ENCODE data around the gene NECAB2. TPM values are rescaled to one million over a fixed set of nuclear protein-coding genes. Genes with fewer than 3 reads are reported as not detected.

The NECAB2 gene
- total RNA-seq, 2 donors from 2014 or later, result 1.0 to 3.6 TPM

DNA sequence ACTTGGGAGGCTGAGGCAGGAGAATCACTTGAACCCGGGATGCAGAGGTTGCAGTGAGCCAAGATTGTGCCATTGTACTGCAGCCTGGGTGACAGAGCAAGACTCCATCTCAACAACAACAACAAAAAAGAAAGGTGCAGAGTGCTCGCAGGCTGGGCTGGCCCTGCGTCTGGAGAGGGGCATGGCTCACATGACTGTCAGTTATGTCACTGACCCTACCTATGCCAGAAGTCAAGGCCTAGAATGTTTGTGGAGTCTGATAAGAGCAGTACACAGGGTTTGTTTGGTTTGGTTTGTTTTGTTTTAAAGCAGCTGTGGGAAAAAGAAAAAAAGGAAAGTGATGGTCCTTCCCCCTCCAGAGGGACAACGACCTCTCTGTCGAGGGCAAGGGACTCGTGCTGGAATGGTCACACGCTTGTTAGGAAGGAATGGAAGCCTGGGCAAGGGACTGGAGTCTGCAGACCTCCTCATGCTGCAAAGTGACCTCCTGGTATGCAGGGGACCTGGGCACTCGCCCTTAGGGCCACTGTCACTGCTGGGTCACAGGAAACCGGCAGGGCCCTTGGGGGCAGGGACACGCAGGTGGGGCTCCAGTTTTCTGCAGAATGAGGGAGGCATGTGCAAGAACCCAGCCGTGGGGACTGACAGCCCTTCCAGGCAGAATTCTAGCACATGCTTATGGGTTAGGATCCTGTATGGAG lies 25.1 kb upstream of the NECAB2 start:
- peak overlapping the region in 1 of 4 donors; percentile 32 for H3K27ac ChIP-seq
- 23 to 38% methylated on average over 9 to 11 of the region's 11 CpGs for WGBS, 2 donors
- no peak overlapping the region for H3K4me3 ChIP-seq
- H3K9me3 ChIP-seq, result no peaks in the 10 kb centered on the region
- ATAC-seq (peak; percentile 57), DNase-seq (peak in 2 of 4 donors; percentile 47 to 53)
- intact Hi-C loops (cut with DNase I), result no loop called here
- no peaks in the 10 kb centered on the region for H3K27me3 ChIP-seq
- peaks cover 16% of the 10 kb centered on the region for H3K4me1 ChIP-seq
- no peaks in the 10 kb centered on the region for H3K36me3 ChIP-seq (replicated peaks in 1 of 2; ENCODE audit: insufficient read depth in 1 of 2, low read depth in 2 of 2)
- no peak for TF ChIP-seq POLR2A (IDR thresholded peaks at IDR 0.05)
- TF ChIP-seq, protein P1, sequence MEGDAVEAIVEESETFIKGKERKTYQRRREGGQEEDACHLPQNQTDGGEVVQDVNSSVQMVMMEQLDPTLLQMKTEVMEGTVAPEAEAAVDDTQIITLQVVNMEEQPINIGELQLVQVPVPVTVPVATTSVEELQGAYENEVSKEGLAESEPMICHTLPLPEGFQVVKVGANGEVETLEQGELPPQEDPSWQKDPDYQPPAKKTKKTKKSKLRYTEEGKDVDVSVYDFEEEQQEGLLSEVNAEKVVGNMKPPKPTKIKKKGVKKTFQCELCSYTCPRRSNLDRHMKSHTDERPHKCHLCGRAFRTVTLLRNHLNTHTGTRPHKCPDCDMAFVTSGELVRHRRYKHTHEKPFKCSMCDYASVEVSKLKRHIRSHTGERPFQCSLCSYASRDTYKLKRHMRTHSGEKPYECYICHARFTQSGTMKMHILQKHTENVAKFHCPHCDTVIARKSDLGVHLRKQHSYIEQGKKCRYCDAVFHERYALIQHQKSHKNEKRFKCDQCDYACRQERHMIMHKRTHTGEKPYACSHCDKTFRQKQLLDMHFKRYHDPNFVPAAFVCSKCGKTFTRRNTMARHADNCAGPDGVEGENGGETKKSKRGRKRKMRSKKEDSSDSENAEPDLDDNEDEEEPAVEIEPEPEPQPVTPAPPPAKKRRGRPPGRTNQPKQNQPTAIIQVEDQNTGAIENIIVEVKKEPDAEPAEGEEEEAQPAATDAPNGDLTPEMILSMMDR (IDR thresholded peaks at IDR 0.05), result no peak

DNA sequence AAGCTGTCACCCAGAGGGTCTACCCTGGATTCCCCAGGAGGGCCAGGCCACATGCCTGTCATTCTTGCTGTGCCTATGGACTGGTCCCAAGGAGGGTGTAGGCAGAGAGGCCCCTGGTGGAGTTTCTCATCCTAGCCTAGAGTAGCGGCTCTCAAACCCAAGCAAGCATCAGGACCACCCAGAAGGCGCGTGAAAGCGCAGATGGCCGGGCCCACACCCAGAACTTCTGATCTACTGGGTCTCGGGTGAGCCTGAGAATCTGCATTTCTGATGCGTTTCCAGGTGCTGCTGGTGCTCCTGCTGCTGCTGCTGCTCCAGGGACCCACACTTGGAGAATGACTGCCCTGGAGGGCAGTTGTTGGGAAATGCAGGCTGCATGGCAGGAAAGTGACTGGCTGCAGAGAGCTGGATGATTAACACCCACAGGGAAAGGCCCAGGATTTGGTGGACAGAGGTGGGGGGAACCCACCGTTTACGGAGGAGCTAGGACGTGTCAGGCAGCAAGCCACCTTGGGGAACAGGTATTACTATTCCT lies 24.5 kb upstream of the NECAB2 start:
- intact Hi-C loops (cut with DNase I), result no loop called here
- peaks cover 16% of the 10 kb centered on the region for H3K4me1 ChIP-seq
- no peak overlapping the region for H3K27ac ChIP-seq
- no peak overlapping the region for H3K4me3 ChIP-seq
- no peak for ATAC-seq
- no peaks in the 10 kb centered on the region for H3K9me3 ChIP-seq
- no peaks in the 10 kb centered on the region for H3K36me3 ChIP-seq (replicated peaks in 1 of 2; ENCODE audit: insufficient read depth in 1 of 2, low read depth in 2 of 2)
- DNase-seq, result no peak
- 83 to 85% methylated on average over 4 to 10 of the region's 10 CpGs for WGBS, 2 donors
- no peak for TF ChIP-seq POLR2A (IDR thresholded peaks at IDR 0.05)
- TF ChIP-seq, protein P1 (IDR thresholded peaks at IDR 0.05), result no peak
- H3K27me3 ChIP-seq, result no peaks in the 10 kb centered on the region

- Histone ChIP-seq H3K9me3 (no peaks in the 10 kb centered on the region), H3K4me3 (no peak overlapping the region), H3K4me1 (peaks cover 16% of the 10 kb centered on the region), H3K27ac (no peak overlapping the region), H3K36me3 (replicated peaks in 1 of 2; ENCODE audit: insufficient read depth in 1 of 2, low read depth in 2 of 2) (no peaks in the 10 kb centered on the region), H3K27me3 (no peaks in the 10 kb centered on the region)
- intact Hi-C loops (cut with DNase I), result no loop called here
- TF ChIP-seq, protein P1 (IDR thresholded peaks at IDR 0.05), result no peak
- TF ChIP-seq POLR2A (IDR thresholded peaks at IDR 0.05), result no peak
- DNase-seq (no peak), ATAC-seq (no peak)
- WGBS, 2 donors, result 91 to 93% methylated on average over 10 of the region's 10 CpGs
These were observed 22.5 kb upstream of the NECAB2 start for GRCh38 chr16:83945587-83945986.

DNA sequence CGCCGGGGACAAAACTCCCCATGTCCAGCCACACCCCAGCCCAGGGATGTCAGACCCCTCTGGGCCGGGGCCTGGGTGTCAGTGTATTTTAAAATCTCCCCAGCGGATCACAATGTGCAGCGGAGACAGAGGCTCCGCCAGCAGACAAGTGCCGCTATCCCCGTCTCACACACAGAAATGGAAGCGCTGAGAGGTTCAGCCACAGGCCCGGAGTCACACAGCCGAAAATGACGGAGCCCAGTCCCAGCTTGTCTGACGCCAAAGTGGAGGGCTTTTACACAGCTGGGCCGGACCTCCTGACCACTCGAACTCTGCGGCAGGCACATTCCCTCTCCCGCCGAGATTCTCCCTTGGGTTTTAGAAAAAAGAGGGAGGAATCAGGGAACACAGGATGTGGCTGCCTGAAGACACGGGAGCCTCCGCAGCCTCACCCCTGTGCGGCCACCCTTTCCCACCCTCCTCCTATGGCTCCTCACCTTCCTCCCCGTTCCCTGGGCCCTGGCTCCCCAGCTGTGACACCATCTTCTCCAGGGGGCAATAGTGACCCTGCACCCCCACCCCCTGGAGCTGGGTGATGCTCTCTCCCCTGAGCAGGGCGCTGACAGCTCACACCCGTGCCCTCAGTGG lies 21.8 kb upstream of the NECAB2 start:
- ATAC-seq (no peak), DNase-seq (no peak)
- no peaks in the 10 kb centered on the region for H3K9me3 ChIP-seq
- H3K4me3 ChIP-seq, result no peak overlapping the region
- intact Hi-C loops (cut with DNase I), result no loop called here
- no peaks in the 10 kb centered on the region for H3K27me3 ChIP-seq
- no peak for TF ChIP-seq POLR2A (IDR thresholded peaks at IDR 0.05)
- TF ChIP-seq, protein P1 (IDR thresholded peaks at IDR 0.05), result no peak
- no peaks in the 10 kb centered on the region for H3K36me3 ChIP-seq (replicated peaks in 1 of 2; ENCODE audit: insufficient read depth in 1 of 2, low read depth in 2 of 2)
- peaks cover 16% of the 10 kb centered on the region for H3K4me1 ChIP-seq
- 87% methylated on average over 21 to 24 of the region's 24 CpGs for WGBS, 2 donors
- no peak overlapping the region for H3K27ac ChIP-seq

Data from body of pancreas (tissue), 4 donors.